Prostate gland (tissue), 2 donors: ENCODE results near the gene SEPTIN11.

Experiments used
- CTCF ChIP-seq, 4 experiments: fragments of 200-600 bp in 2 of 4; fragments of 450-650 bp in 2 of 4; sonication (generic) in 2 of 4; IDR thresholded peaks; 1 replicate in 3 of 4; 2 replicates in 1 of 4; pipeline ENCODE4 v1.5.1; 2016 to 2019; ENCODE audit warnings: antibody characterized with exemption in 4 of 4, mild to moderate bottlenecking in 2 of 4, moderate library complexity in 2 of 4
- POLR2A ChIP-seq: fragments of 450-650 bp; IDR thresholded peaks from one replicate; pipeline ENCODE4 v1.6.1; 2016; ENCODE audit warnings: antibody characterized with exemption, mild to moderate bottlenecking

GRCh38 chr4:76977736-76978350, 28.3 kb downstream of the SEPTIN11 start:
- TF ChIP-seq CTCF (IDR thresholded peaks at IDR 0.05) = no peak
- TF ChIP-seq POLR2A = no peak
